ENCODE measurements around the gene VN1R4.

DNA sequence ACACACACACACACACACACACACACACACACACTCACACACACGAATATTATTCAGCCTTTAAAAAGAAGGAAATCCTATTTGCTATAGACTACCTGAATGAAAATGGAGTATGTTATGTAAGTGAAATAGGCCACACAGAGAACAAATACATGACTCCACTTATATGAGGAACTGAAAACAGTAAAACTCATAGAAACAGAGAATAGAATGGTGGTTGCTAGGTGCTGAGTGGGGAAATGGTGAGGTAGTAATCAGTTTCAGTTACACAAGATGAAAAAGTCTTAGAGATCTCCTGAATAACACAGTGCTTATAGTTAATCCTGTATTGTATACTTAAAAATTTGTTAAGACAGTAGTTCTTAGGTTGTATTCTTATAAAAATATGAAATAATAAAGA is 21.0 kb downstream of the VN1R4 start:
- TF ChIP-seq CTCF (IDR thresholded peaks at IDR 0.05) (no peak), POLR2A (IDR thresholded peaks at IDR 0.05) (no peak), EP300 (IDR thresholded peaks at IDR 0.05) (no peak)
